HepG2 (cell line): Measurements from ENCODE around the gene UNCX. TPM values are rescaled to one million over a fixed set of nuclear protein-coding genes. Genes with fewer than 3 reads are reported as not detected.
A peak's percentile ranks its signal among the peaks of the same experiment; 100 is the strongest.

Experiments used
- AGO1 ChIP-seq: fragments of 200-400 bp; formaldehyde crosslinking; IDR thresholded peaks from 2 replicates; pipeline ENCODE4 v1.6.1; 2017; ENCODE audit warnings: mild to moderate bottlenecking, low read depth, low read length, moderate library complexity; ENCODE audit not compliant: poor library complexity, severe bottlenecking
- ATF7 ChIP-seq, 2 experiments: fragments of 450-650 bp in 1 of 2; sonication (generic) in 1 of 2; formaldehyde crosslinking in 1 of 2; IDR thresholded peaks; 2 replicates each; pipeline versions ENCODE4 v1.4.0 to v1.6.1; 2016 to 2020; ENCODE audit warnings: antibody characterized with exemption in 1 of 2, mild to moderate bottlenecking in 1 of 2, missing genetic modification reagents in 1 of 2
- ETV5 ChIP-seq: IDR thresholded peaks from 2 replicates; pipeline ENCODE4 v1.6.1; 2018; ENCODE audit warnings: missing biosample characterization, missing genetic modification reagents, inconsistent platforms, borderline replicate concordance
- GFI1 ChIP-seq: sonication (generic); formaldehyde crosslinking; IDR thresholded peaks from 2 replicates; pipeline ENCODE4 v1.5.0; 2020; ENCODE audit warnings: missing genetic modification reagents, mild to moderate bottlenecking, borderline replicate concordance
- HCFC1 ChIP-seq: fragments of 150-350 bp; IDR thresholded peaks from 2 replicates; pipeline ENCODE4 v1.6.1; 2014; ENCODE audit warnings: low read depth, low read length
- NFE2L1 ChIP-seq: sonication (generic); formaldehyde crosslinking; IDR thresholded peaks from 2 replicates; pipeline ENCODE4 v1.4.0; 2020; ENCODE audit warnings: missing genetic modification reagents, mild to moderate bottlenecking, borderline replicate concordance
- ONECUT2 ChIP-seq: sonication (generic); formaldehyde crosslinking; IDR thresholded peaks from 2 replicates; pipeline ENCODE4 v1.4.0; 2020; ENCODE audit warnings: missing genetic modification reagents
- PPARG ChIP-seq: conservative IDR thresholded peaks from 2 replicates; pipeline ENCODE4 v1.6.1; 2016; ENCODE audit warnings: missing biosample characterization, missing genetic modification reagents
- RAD21 ChIP-seq: fragments of 450-650 bp; formaldehyde crosslinking; IDR thresholded peaks from 2 replicates; pipeline ENCODE4 v1.5.0; 2020; ENCODE audit warnings: mild to moderate bottlenecking
- RBM22 ChIP-seq: fragments of 200-400 bp; formaldehyde crosslinking; optimal IDR thresholded peaks from 2 replicates; pipeline ENCODE3; 2017; ENCODE audit warnings: mild to moderate bottlenecking, low read length, moderate library complexity
- SETDB1 ChIP-seq: sonication (generic); formaldehyde crosslinking; IDR thresholded peaks from 2 replicates; pipeline ENCODE4 v1.5.1; 2020; ENCODE audit warnings: missing genetic modification reagents, mild to moderate bottlenecking, borderline replicate concordance
- SMC3 ChIP-seq: IDR thresholded peaks from 2 replicates; pipeline ENCODE4 v1.6.1; 2011; ENCODE audit warnings: low read length, improper control_type of control experiment
- YY1 ChIP-seq: IDR thresholded peaks from 2 replicates; pipeline ENCODE4 v1.6.1; 2011; ENCODE audit warnings: low read length, low read depth, moderate library complexity, mild to moderate bottlenecking; ENCODE audit not compliant: insufficient read depth, insufficient replicate concordance
- ZFX ChIP-seq: sonication (generic); formaldehyde crosslinking; IDR thresholded peaks from 2 replicates; pipeline ENCODE4 v1.4.0; 2020; ENCODE audit warnings: mild to moderate bottlenecking, low read depth, missing genetic modification reagents, moderate library complexity
- ZMYM2 ChIP-seq: sonication (generic); formaldehyde crosslinking; IDR thresholded peaks from 2 replicates; pipeline ENCODE4 v1.8.0; 2022; ENCODE audit warnings: mild to moderate bottlenecking, missing genetic modification reagents
- ZMYM4 ChIP-seq: sonication (generic); formaldehyde crosslinking; IDR thresholded peaks from 2 replicates; pipeline ENCODE4 v1.8.1; 2023; ENCODE audit warnings: mild to moderate bottlenecking, missing genetic modification reagents
- ZNF101 ChIP-seq: sonication (generic); formaldehyde crosslinking; IDR thresholded peaks from 2 replicates; pipeline ENCODE4 v1.4.0; 2020; ENCODE audit warnings: mild to moderate bottlenecking, low read depth, missing genetic modification reagents, borderline replicate concordance
- ZNF333 ChIP-seq: sonication (generic); formaldehyde crosslinking; IDR thresholded peaks from 2 replicates; pipeline ENCODE4 v1.4.0; 2020; ENCODE audit warnings: mild to moderate bottlenecking, missing genetic modification reagents, borderline replicate concordance
- ZNF460 ChIP-seq: sonication (generic); formaldehyde crosslinking; IDR thresholded peaks from 2 replicates; pipeline ENCODE4 v1.5.1; 2020; ENCODE audit warnings: missing genetic modification reagents, mild to moderate bottlenecking, borderline replicate concordance
- ZNF83 ChIP-seq: sonication (generic); formaldehyde crosslinking; IDR thresholded peaks from 2 replicates; pipeline ENCODE4 v1.4.0; 2020; ENCODE audit warnings: missing genetic modification reagents, mild to moderate bottlenecking, borderline replicate concordance
- polyA plus RNA-seq, 8 experiments: library from polyadenylated mRNA; depleted of rRNA in 3 of 8; stranded (reverse) in 7 of 8; unstranded in 1 of 8; fragments of >200 nt; fragmentation: Illumina TruSeq in 4 of 8; extraction: Trizol in 4 of 8; gene quantifications; 2 replicates each; pipeline versions ENCODE4 v1.2.1 to v1.2.3, GENCODE V29; 2011 to 2016; ENCODE audit warnings: low read depth in 4 of 8, missing spikeins in 1 of 8, mixed read lengths in 1 of 8; ENCODE audit not compliant: insufficient read depth in 1 of 8
- total RNA-seq, 5 experiments: library from RNA; depleted of rRNA; stranded (reverse); fragments of >200 nt; fragmentation: Illumina TruSeq; extraction: Trizol; gene quantifications; 2 replicates each; pipeline ENCODE4 v1.2.3, GENCODE V29; 2016; ENCODE audit warnings: low read depth in 1 of 5
- TF ChIP-seq, protein P1 (sequence below): sonication (generic); formaldehyde crosslinking; IDR thresholded peaks from 2 replicates; pipeline ENCODE4 v1.4.0; 2020; ENCODE audit warnings: missing genetic modification reagents
- TF ChIP-seq, protein P2 (sequence below): sonication (generic); formaldehyde crosslinking; IDR thresholded peaks from 2 replicates; pipeline ENCODE4 v1.4.0; 2020; ENCODE audit warnings: missing genetic modification reagents

Gene UNCX
- total and polyA plus RNA-seq, 2 of the 13 experiments (the other 11 are each of a cell fraction or from before 2014, with no cell fraction given): not detected

DNA sequence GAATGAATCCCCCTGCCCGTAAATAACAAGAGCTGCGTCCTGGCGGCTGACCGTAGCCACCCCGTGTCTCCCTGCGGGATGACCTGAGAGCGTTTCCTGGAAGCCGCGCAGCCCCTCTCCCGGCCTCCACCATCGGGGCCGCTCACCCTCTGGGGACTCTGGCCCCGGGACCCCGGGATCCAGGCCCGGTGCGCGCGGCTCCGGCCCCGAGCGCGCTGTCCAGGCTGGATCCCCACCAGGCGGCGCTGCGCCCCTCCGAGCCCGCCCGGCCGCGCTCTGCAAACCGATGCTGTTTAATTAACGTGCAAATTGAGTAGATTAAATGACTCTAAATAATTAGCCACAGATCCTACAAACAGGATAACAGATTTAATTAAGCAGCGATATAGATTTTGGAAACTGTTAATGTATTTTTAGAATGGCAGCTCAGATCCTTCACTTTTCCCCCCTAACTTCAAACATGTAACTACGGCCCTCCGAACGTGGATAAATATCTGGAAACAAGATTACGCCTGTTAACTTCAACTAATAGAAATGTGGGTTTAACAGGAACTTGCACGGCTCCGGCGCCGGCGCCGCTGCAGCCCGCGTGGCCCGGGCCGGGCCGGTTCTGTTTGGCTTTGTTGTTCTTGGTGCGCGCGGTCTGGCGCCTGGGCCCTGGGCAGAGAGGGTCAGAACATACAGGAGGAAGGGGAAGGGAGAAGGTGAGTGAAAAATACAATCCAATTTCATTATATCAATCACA, 7.1 kb upstream of the UNCX start (continued):
- TF ChIP-seq AGO1 (no peak), SETDB1 (CRISPR knock-in tag) (no peak), ZNF333 (CRISPR knock-in tag) (no peak), PPARG (no peak), ZMYM4 (CRISPR knock-in tag) (no peak), ZNF460 (CRISPR knock-in tag) (no peak), RAD21 (CRISPR knock-in tag) (peak; percentile 83), ZMYM2 (CRISPR knock-in tag) (no peak), GFI1 (no peak), RBM22 (no peak), ONECUT2 (CRISPR knock-in tag) (no peak), SMC3 (peak; percentile 11; the same call in 1 of the 2 replicates), HCFC1 (no peak), NFE2L1 (no peak), YY1 (peak; percentile 37), ATF7 (IDR thresholded peaks at IDR 0.05) (no peak), ATF7 (CRISPR knock-in tag; IDR thresholded peaks at IDR 0.05) (no peak), ZFX (CRISPR knock-in tag) (no peak), ETV5 (CRISPR knock-in tag) (no peak), ZNF83 (CRISPR knock-in tag) (no peak), ZNF101 (CRISPR knock-in tag) (no peak)
- TF ChIP-seq, protein P1, sequence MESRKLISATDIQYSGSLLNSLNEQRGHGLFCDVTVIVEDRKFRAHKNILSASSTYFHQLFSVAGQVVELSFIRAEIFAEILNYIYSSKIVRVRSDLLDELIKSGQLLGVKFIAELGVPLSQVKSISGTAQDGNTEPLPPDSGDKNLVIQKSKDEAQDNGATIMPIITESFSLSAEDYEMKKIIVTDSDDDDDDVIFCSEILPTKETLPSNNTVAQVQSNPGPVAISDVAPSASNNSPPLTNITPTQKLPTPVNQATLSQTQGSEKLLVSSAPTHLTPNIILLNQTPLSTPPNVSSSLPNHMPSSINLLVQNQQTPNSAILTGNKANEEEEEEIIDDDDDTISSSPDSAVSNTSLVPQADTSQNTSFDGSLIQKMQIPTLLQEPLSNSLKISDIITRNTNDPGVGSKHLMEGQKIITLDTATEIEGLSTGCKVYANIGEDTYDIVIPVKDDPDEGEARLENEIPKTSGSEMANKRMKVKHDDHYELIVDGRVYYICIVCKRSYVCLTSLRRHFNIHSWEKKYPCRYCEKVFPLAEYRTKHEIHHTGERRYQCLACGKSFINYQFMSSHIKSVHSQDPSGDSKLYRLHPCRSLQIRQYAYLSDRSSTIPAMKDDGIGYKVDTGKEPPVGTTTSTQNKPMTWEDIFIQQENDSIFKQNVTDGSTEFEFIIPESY (CRISPR knock-in tag): 0 out of 2 replicates have a peak, but pooled peaks have one; percentile 47
- TF ChIP-seq, protein P2, sequence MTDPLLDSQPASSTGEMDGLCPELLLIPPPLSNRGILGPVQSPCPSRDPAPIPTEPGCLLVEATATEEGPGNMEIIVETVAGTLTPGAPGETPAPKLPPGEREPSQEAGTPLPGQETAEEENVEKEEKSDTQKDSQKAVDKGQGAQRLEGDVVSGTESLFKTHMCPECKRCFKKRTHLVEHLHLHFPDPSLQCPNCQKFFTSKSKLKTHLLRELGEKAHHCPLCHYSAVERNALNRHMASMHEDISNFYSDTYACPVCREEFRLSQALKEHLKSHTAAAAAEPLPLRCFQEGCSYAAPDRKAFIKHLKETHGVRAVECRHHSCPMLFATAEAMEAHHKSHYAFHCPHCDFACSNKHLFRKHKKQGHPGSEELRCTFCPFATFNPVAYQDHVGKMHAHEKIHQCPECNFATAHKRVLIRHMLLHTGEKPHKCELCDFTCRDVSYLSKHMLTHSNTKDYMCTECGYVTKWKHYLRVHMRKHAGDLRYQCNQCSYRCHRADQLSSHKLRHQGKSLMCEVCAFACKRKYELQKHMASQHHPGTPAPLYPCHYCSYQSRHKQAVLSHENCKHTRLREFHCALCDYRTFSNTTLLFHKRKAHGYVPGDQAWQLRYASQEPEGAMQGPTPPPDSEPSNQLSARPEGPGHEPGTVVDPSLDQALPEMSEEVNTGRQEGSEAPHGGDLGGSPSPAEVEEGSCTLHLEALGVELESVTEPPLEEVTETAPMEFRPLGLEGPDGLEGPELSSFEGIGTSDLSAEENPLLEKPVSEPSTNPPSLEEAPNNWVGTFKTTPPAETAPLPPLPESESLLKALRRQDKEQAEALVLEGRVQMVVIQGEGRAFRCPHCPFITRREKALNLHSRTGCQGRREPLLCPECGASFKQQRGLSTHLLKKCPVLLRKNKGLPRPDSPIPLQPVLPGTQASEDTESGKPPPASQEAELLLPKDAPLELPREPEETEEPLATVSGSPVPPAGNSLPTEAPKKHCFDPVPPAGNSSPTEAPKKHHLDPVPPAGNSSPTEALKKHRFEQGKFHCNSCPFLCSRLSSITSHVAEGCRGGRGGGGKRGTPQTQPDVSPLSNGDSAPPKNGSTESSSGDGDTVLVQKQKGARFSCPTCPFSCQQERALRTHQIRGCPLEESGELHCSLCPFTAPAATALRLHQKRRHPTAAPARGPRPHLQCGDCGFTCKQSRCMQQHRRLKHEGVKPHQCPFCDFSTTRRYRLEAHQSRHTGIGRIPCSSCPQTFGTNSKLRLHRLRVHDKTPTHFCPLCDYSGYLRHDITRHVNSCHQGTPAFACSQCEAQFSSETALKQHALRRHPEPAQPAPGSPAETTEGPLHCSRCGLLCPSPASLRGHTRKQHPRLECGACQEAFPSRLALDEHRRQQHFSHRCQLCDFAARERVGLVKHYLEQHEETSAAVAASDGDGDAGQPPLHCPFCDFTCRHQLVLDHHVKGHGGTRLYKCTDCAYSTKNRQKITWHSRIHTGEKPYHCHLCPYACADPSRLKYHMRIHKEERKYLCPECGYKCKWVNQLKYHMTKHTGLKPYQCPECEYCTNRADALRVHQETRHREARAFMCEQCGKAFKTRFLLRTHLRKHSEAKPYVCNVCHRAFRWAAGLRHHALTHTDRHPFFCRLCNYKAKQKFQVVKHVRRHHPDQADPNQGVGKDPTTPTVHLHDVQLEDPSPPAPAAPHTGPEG (CRISPR knock-in tag): 0 out of 2 replicates have a peak, but pooled peaks have one; percentile 50
